T-helper 2 cell treated with Interferon-gamma antibody and Interleukin-4, amounts not matched to agents 5 μg/mL and 100 μg/mL, for 36 hours (primary cell): Measurements from ENCODE around the gene CTSW.
A peak's percentile ranks its signal among the peaks of the same experiment; 100 is the strongest.
"Not testable (repeated sequence)": the region's sequence is repeated elsewhere in the genome, so short reads cannot be mapped to it uniquely, and the experiment has no call there.

Source experiments
- DNase-seq: peaks from one replicate; pipeline ENCODE4 v3.0.0; 2021; ENCODE audit warnings: low spot score
- H3K27ac Mint-ChIP-seq: one replicate; pipeline ENCODE4 v1.8.0; 2021; ENCODE audit warnings: mild to moderate bottlenecking, mixed read lengths
- H3K27me3 Mint-ChIP-seq: one replicate; pipeline ENCODE4 v1.8.0; 2021; ENCODE audit warnings: low read depth, mixed read lengths
- H3K36me3 Mint-ChIP-seq: one replicate; pipeline ENCODE4 v1.8.0; 2021; ENCODE audit warnings: low read depth, mixed read lengths
- H3K4me1 Mint-ChIP-seq: one replicate; pipeline ENCODE4 v1.8.0; 2021; ENCODE audit warnings: low read depth, mixed read lengths
- H3K4me3 Mint-ChIP-seq: one replicate; pipeline ENCODE4 v1.8.0; 2022; ENCODE audit warnings: mild to moderate bottlenecking, moderate library complexity, mixed read lengths
- H3K9me3 Mint-ChIP-seq: one replicate; pipeline ENCODE4 v1.8.0; 2021; ENCODE audit warnings: mixed read lengths

CTSW gene

GRCh38 chr11:65879617-65880016, at the start of gene CTSW:
CTSW (plus strand) TSS chr11:65879837; CDS start chr11:65879855, 18 bp downstream.
- Mint-ChIP-seq H3K27ac (peak within 1 kb of the TSS; percentile 76), H3K4me3 (peak within 1 kb of the TSS; percentile 71), H3K36me3 (peaks cover 16% of the 10 kb centered on the region), H3K4me1 (peaks cover 28% of the 10 kb centered on the region), H3K9me3 (no peaks in the 10 kb centered on the region), H3K27me3 (no peaks in the 10 kb centered on the region)
- no peak for DNase-seq

GRCh38 chr11:65832231-65832630, 47.4 kb upstream of the CTSW start:
- Mint-ChIP-seq H3K4me1 (peaks cover 16% of the 10 kb centered on the region), H3K4me3 (peak overlapping the region; percentile 5), H3K27me3 (peaks cover 16% of the 10 kb centered on the region)
- not testable (repeated sequence) for DNase-seq, H3K36me3 Mint-ChIP-seq, H3K27ac Mint-ChIP-seq, H3K9me3 Mint-ChIP-seq

- Mint-ChIP-seq H3K27ac (no peak within 1 kb of the TSS), H3K4me3 (no peak within 1 kb of the TSS)
Observed at GRCh38 chr11:65833297-65834030, 46.2 kb upstream of the CTSW start, which contains the start of gene SNX32. SNX32 (plus strand) TSS chr11:65833963; CDS start chr11:65834066, 103 bp downstream.

GRCh38 chr11:65834202-65834601, 45.4 kb upstream of the CTSW start:
- Mint-ChIP-seq H3K4me3 (no peak overlapping the region), H3K4me1 (peaks cover 10% of the 10 kb centered on the region), H3K27ac (no peak overlapping the region), H3K27me3 (peaks cover 16% of the 10 kb centered on the region), H3K36me3 (no peaks in the 10 kb centered on the region), H3K9me3 (no peaks in the 10 kb centered on the region)
- no peak for DNase-seq

More at GRCh38 chr11:65833297-65834030, 46.2 kb upstream of the CTSW start, which contains the start of gene SNX32:
- H3K9me3 Mint-ChIP-seq, result no peaks in the 10 kb centered on the region
- DNase-seq, result peak; percentile 94
- no peaks in the 10 kb centered on the region for H3K36me3 Mint-ChIP-seq
- peaks cover 12% of the 10 kb centered on the region for H3K4me1 Mint-ChIP-seq
- H3K27me3 Mint-ChIP-seq, result peaks cover 16% of the 10 kb centered on the region

- Mint-ChIP-seq H3K4me1 (no peaks in the 10 kb centered on the region), H3K4me3 (no peak overlapping the region), H3K36me3 (no peaks in the 10 kb centered on the region), H3K9me3 (no peaks in the 10 kb centered on the region), H3K27ac (no peak overlapping the region), H3K27me3 (no peaks in the 10 kb centered on the region)
- no peak for DNase-seq
Observed at GRCh38 chr11:65842144-65842543, 37.5 kb upstream of the CTSW start.

- no peak for DNase-seq
- Mint-ChIP-seq H3K36me3 (no peaks in the 10 kb centered on the region), H3K27ac (no peak overlapping the region), H3K4me1 (no peaks in the 10 kb centered on the region), H3K27me3 (no peaks in the 10 kb centered on the region), H3K4me3 (no peak overlapping the region), H3K9me3 (no peaks in the 10 kb centered on the region)
Observed at GRCh38 chr11:65843811-65844210, 35.8 kb upstream of the CTSW start.

- Mint-ChIP-seq H3K9me3 (no peaks in the 10 kb centered on the region), H3K4me3 (no peak overlapping the region), H3K36me3 (no peaks in the 10 kb centered on the region), H3K27me3 (no peaks in the 10 kb centered on the region), H3K4me1 (no peaks in the 10 kb centered on the region), H3K27ac (no peak overlapping the region)
- no peak for DNase-seq
Observed at GRCh38 chr11:65844231-65844872, 35.3 kb upstream of the CTSW start.

- Mint-ChIP-seq H3K27me3 (no peaks in the 10 kb centered on the region), H3K4me3 (no peak overlapping the region), H3K9me3 (peaks cover 8% of the 10 kb centered on the region), H3K27ac (no peak overlapping the region), H3K4me1 (peaks cover 2% of the 10 kb centered on the region), H3K36me3 (peaks cover 26% of the 10 kb centered on the region)
- no peak for DNase-seq
Observed at GRCh38 chr11:65847746-65848145, 31.9 kb upstream of the CTSW start.

GRCh38 chr11:65848693-65849092, 30.9 kb upstream of the CTSW start:
- H3K9me3 Mint-ChIP-seq, H3K4me1 Mint-ChIP-seq, DNase-seq, H3K4me3 Mint-ChIP-seq, H3K27me3 Mint-ChIP-seq, H3K27ac Mint-ChIP-seq: not testable (repeated sequence)
- peaks cover 34% of the 10 kb centered on the region for H3K36me3 Mint-ChIP-seq

GRCh38 chr11:65849366-65849765, 30.3 kb upstream of the CTSW start:
- Mint-ChIP-seq H3K9me3 (peaks cover 8% of the 10 kb centered on the region), H3K4me1 (peaks cover 8% of the 10 kb centered on the region), H3K4me3 (no peak overlapping the region), H3K36me3 (peaks cover 41% of the 10 kb centered on the region), H3K27ac (no peak overlapping the region), H3K27me3 (no peaks in the 10 kb centered on the region)
- no peak for DNase-seq

GRCh38 chr11:65849771-65850216, 29.8 kb upstream of the CTSW start:
- Mint-ChIP-seq H3K4me3 (no peak overlapping the region), H3K27me3 (no peaks in the 10 kb centered on the region), H3K36me3 (peaks cover 45% of the 10 kb centered on the region), H3K9me3 (peaks cover 8% of the 10 kb centered on the region), H3K4me1 (peaks cover 13% of the 10 kb centered on the region), H3K27ac (no peak overlapping the region)
- DNase-seq, result no peak

- H3K4me3 Mint-ChIP-seq, result no peak overlapping the region
- H3K9me3 Mint-ChIP-seq, result peaks cover 8% of the 10 kb centered on the region
- H3K36me3 Mint-ChIP-seq, result peaks cover 50% of the 10 kb centered on the region
- no peak overlapping the region for H3K27ac Mint-ChIP-seq
- H3K27me3 Mint-ChIP-seq, result no peaks in the 10 kb centered on the region
- no peak for DNase-seq
- peaks cover 14% of the 10 kb centered on the region for H3K4me1 Mint-ChIP-seq
Observed at GRCh38 chr11:65850217-65851082, 29.2 kb upstream of the CTSW start.

- no peak for DNase-seq
- Mint-ChIP-seq H3K36me3 (peaks cover 56% of the 10 kb centered on the region), H3K4me3 (no peak overlapping the region), H3K9me3 (peaks cover 8% of the 10 kb centered on the region), H3K27ac (no peak overlapping the region), H3K4me1 (peaks cover 21% of the 10 kb centered on the region), H3K27me3 (no peaks in the 10 kb centered on the region)
Observed at GRCh38 chr11:65851083-65851579, 28.5 kb upstream of the CTSW start.
